Measurements from ENCODE around the gene ADRA2C. TPM values are rescaled to one million over a fixed set of nuclear protein-coding genes. Genes with fewer than 3 reads are reported as not detected.

The ADRA2C gene
- total and polyA plus RNA-seq, 9 of the 15 experiments (the other 6 are each of a cell fraction or from before 2014, with no cell fraction given): 0.06 to 0.58 (median 0.14) TPM; not detected in 2

GRCh38 chr4:3719836-3720235 lies 46.3 kb upstream of the ADRA2C start:
- H3K9ac ChIP-seq (ENCODE audit: insufficient read depth in 1 of 2, low read depth in 2 of 2, low read length in 2 of 2): no peak overlapping the region
- H3K27ac ChIP-seq (ENCODE audit: extremely low read depth, low read depth, low read length): no peak overlapping the region
- no peak overlapping the region for H2AFZ ChIP-seq (ENCODE audit: low read depth, low read length)
- WGBS (ENCODE audit: insufficient coverage, low coverage, missing lambda C conversion rate): 2% methylated on average over 7 of the region's 11 CpGs
- no peaks in the 10 kb centered on the region for H4K20me1 ChIP-seq (replicated peaks; ENCODE audit: control insufficient read depth, insufficient read depth, low read length)
- no TSS peak for BruUV-seq (replicated peaks)
- no peaks in the 10 kb centered on the region for H3K36me3 ChIP-seq (ENCODE audit: control insufficient read depth, insufficient read depth, low read length)
- no peak for DNase-seq (ENCODE audit: extremely low read depth in 1 of 4, low spot score in 3 of 4)
- in situ Hi-C loops (cut with MboI): no loop called here
- no peaks in the 10 kb centered on the region for H3K9me1 ChIP-seq (ENCODE audit: control insufficient read depth, insufficient read depth, low read length)
- H3K4me3 ChIP-seq: no peak overlapping the region
- H3K27me3 ChIP-seq (ENCODE audit: control insufficient read depth in 2 of 2, insufficient read depth in 2 of 2, low read length in 2 of 2): peaks cover 0 to 23% of the 10 kb centered on the region in 2 experiments; a peak in 2 of 5 replicates
- H3K4me2 ChIP-seq (ENCODE audit: insufficient read depth, low read length): no peak overlapping the region
- ChIA-PET POLR2A (interaction anchor here (0.5 kb wide), 1 partner anchor 10 kb away, joined by 3 read pairs; no protein-coding TSS in a partner anchor), CTCF (ENCODE audit: low intra/inter-chr PET ratio) (no interaction called here)
- intact Hi-C loops (cut with micrococcal nuclease): no loop called here
- TF ChIP-seq MEIS2 (IDR thresholded peaks at IDR 0.05; ENCODE audit: partially characterized antibody): no peak
- no peaks in the 10 kb centered on the region for H3K4me1 ChIP-seq (replicated peaks in 1 of 2; ENCODE audit: control insufficient read depth in 2 of 2, insufficient read depth in 2 of 2, low read length in 2 of 2)
- ATAC-seq: no peak
- no peaks in the 10 kb centered on the region for H3K79me2 ChIP-seq (ENCODE audit: control insufficient read depth, insufficient read depth, low read length)
- no peak for FAIRE-seq
- H3K9me3 ChIP-seq (replicated peaks; ENCODE audit: control insufficient read depth, insufficient read depth, low read depth, low read length): no peaks in the 10 kb centered on the region; the same call in 1 of the 2 replicates

DNA sequence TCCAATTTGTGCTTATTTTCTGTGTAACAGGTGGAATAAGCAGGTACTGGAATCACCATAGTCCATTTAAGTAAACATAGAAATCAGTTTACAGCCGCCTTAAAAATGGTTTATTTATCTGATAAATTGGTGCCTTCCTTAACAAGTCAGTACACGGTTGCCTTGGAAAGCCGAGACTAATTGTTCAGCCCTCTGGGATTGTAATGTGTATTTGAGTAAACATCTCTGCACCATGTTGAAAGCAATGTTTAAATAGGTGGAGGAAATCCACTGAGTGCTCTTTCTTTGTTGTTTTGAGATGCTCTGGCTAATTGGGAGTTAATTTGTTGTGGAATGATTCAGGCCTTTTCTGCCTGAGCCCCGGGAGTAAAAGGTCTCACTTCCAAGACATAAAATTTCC lies 45.7 kb upstream of the ADRA2C start:
- in situ Hi-C loops (cut with MboI): no loop called here
- POLR2A ChIA-PET: no interaction called here

More for the DNA sequence above, 45.7 kb upstream of the ADRA2C start:
- TF ChIP-seq CBX2 (IDR thresholded peaks at IDR 0.05; ENCODE audit: insufficient read depth, low read length, poor library complexity, severe bottlenecking) (no peak), PYGO2 (tag; IDR thresholded peaks at IDR 0.05) (no peak), CREBBP (IDR thresholded peaks at IDR 0.05; ENCODE audit: low read depth, low read length) (no peak), GATAD2A (IDR thresholded peaks at IDR 0.05) (no peak), RBFOX2 (IDR thresholded peaks at IDR 0.05; ENCODE audit: low read depth, low read length) (no peak), ZNF436 (CRISPR knock-in tag; IDR thresholded peaks at IDR 0.05) (no peak), BRF1 (IDR thresholded peaks at IDR 0.05; ENCODE audit: borderline replicate concordance, extremely low read depth, insufficient read length) (no peak), HNRNPUL1 (IDR thresholded peaks at IDR 0.05; ENCODE audit: low read length) (no peak), RBM15 (IDR thresholded peaks at IDR 0.05; ENCODE audit: insufficient read depth, low read length) (no peak), DMBX1 (CRISPR knock-in tag; IDR thresholded peaks at IDR 0.05; ENCODE audit: borderline replicate concordance) (no peak), MEF2A (IDR thresholded peaks at IDR 0.05; ENCODE audit: control insufficient read depth, low read depth, low read length) (no peak), KDM4B (IDR thresholded peaks at IDR 0.05; ENCODE audit: borderline replicate concordance in 2 of 2, low read depth in 1 of 2) (no peak), SRSF3 (IDR thresholded peaks at IDR 0.05; ENCODE audit: insufficient read depth, low read length) (no peak), ZNF121 (CRISPR knock-in tag; conservative IDR thresholded peaks at IDR 0.05) (no peak), FOXK1 (CRISPR knock-in tag; IDR thresholded peaks at IDR 0.05; ENCODE audit: borderline replicate concordance) (no peak)
- no peaks in the 10 kb centered on the region for H3K4me1 ChIP-seq (replicated peaks in 1 of 2; ENCODE audit: control insufficient read depth in 2 of 2, insufficient read depth in 2 of 2, low read length in 2 of 2)
- H3K27me3 ChIP-seq (ENCODE audit: control insufficient read depth in 2 of 2, insufficient read depth in 2 of 2, low read length in 2 of 2): peaks cover 0 to 28% of the 10 kb centered on the region in 2 experiments; a peak in 2 of 5 replicates
- no TSS peak for BruUV-seq (replicated peaks)
- no peaks in the 10 kb centered on the region for H3K9me1 ChIP-seq (ENCODE audit: control insufficient read depth, insufficient read depth, low read length)
- intact Hi-C loops (cut with micrococcal nuclease): no loop called here
- no peak overlapping the region for H3K27ac ChIP-seq (ENCODE audit: extremely low read depth, low read depth, low read length)
- CTCF ChIA-PET (ENCODE audit: low intra/inter-chr PET ratio): no interaction called here
- H2AFZ ChIP-seq (ENCODE audit: low read depth, low read length): no peak overlapping the region
- H4K20me1 ChIP-seq (replicated peaks; ENCODE audit: control insufficient read depth, insufficient read depth, low read length): no peaks in the 10 kb centered on the region
- no peak overlapping the region for H3K4me3 ChIP-seq
- DNase-seq (ENCODE audit: extremely low read depth in 1 of 4, low spot score in 3 of 4): no peak
- no peaks in the 10 kb centered on the region for H3K36me3 ChIP-seq (ENCODE audit: control insufficient read depth, insufficient read depth, low read length)
- FAIRE-seq: no peak
- H3K4me2 ChIP-seq (ENCODE audit: insufficient read depth, low read length): no peak overlapping the region
- whole genome bisulfite sequencing (ENCODE audit: insufficient coverage, low coverage, missing lambda C conversion rate): 2% methylated on average over 4 of the region's 4 CpGs
- H3K79me2 ChIP-seq (ENCODE audit: control insufficient read depth, insufficient read depth, low read length): no peaks in the 10 kb centered on the region
- no peaks in the 10 kb centered on the region; the same call in 1 of the 2 replicates for H3K9me3 ChIP-seq (replicated peaks; ENCODE audit: control insufficient read depth, insufficient read depth, low read depth, low read length)
- no peak overlapping the region for H3K9ac ChIP-seq (ENCODE audit: insufficient read depth in 1 of 2, low read depth in 2 of 2, low read length in 2 of 2)
- ATAC-seq: no peak

All from K562 (cell line).